VCaP (cell line): ENCODE data around the gene PABPC1L.
A peak's percentile ranks its signal among the peaks of the same experiment; 100 is the strongest.

ENCODE experiments used
- H3K27ac ChIP-seq: fragments of 450-650 bp; 2 replicates; pipeline ENCODE4 v1.5.1; 2017
- TF ChIP-seq, protein P1 (sequence below): fragments of 450-650 bp; conservative IDR thresholded peaks from 2 replicates; pipeline ENCODE4 v1.5.1; 2017; ENCODE audit warnings: mild to moderate bottlenecking, moderate library complexity

PABPC1L gene

GRCh38 chr20:44969300-44969894 lies 59.5 kb downstream of the PABPC1L start:
- H3K27ac ChIP-seq: no peak overlapping the region
- TF ChIP-seq, protein P1, sequence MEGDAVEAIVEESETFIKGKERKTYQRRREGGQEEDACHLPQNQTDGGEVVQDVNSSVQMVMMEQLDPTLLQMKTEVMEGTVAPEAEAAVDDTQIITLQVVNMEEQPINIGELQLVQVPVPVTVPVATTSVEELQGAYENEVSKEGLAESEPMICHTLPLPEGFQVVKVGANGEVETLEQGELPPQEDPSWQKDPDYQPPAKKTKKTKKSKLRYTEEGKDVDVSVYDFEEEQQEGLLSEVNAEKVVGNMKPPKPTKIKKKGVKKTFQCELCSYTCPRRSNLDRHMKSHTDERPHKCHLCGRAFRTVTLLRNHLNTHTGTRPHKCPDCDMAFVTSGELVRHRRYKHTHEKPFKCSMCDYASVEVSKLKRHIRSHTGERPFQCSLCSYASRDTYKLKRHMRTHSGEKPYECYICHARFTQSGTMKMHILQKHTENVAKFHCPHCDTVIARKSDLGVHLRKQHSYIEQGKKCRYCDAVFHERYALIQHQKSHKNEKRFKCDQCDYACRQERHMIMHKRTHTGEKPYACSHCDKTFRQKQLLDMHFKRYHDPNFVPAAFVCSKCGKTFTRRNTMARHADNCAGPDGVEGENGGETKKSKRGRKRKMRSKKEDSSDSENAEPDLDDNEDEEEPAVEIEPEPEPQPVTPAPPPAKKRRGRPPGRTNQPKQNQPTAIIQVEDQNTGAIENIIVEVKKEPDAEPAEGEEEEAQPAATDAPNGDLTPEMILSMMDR: no peak

- peak overlapping the region; percentile 8; the same call in 1 of the 2 replicates for H3K27ac ChIP-seq
- TF ChIP-seq, protein P1: no peak
These were observed 60.4 kb downstream of the PABPC1L start for GRCh38 chr20:44970243-44970757.

DNA sequence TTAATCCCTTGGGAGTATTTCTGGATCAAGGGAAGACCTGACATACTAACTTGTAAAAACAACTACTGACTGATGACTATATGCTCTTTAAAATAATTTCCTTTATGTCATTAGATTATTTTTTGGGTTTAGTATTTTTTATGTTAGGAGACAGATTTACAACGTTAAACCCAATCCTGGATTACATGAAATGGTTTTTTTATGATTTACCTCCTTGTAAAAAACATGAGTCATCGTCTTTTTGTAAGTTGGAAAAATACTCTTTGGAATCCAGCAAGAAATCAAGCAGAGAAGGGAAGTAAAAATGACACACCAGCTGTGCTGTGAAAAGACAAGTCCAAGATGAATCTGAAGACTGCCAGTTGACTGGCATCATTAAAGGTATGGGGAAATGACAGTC lies 63.2 kb downstream of the PABPC1L start:
- TF ChIP-seq, protein P1: no peak

DNA sequence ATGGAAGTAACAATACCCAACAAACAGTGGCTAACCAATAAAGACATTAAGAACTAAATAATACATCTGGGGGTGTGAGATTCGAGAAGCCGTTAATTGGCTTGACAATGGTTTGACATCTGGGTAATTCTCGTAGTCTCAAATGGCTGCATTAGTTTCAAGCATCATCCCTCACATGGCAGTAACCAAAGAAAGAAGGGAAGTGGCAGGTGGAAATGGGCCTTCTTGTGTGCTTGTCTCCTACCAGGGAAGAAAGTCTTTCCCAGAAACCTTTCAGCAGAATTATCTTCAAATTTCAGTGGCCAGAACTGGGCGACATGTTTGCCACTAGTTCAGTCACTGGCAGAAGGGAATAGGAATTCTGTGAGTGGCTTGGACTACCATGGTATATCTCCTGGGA lies 66.8 kb downstream of the PABPC1L start:
- peak overlapping the region; percentile 91; the same call in 1 of the 2 replicates for H3K27ac ChIP-seq
- TF ChIP-seq, protein P1: no peak

More for the DNA sequence above, 63.2 kb downstream of the PABPC1L start:
- H3K27ac ChIP-seq: no peak overlapping the region

DNA sequence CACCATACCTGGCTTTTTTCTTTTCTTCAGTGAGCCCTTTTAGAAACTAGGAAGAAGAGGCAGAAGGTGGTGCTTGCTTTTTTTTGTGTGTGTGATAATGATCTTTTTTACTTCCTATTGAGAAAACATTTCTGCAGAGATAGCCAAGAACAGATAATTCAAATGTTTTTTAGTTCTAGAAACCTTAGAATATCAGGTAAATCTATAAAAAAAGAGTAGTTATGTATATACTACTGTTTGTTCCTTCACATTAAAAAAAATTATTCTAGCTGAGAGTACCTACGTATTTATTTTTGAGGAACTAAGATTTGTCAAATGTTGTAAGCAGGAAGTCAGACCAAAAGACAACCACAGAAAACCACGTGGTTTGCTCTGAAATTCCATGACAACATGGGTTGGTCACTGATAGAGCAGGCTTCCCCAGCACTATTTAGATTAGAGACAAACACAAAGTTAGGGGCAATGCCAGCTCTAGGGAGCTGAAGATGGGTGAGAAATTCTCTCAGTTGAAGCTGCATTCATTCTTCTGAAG lies 69.3 kb downstream of the PABPC1L start:
- TF ChIP-seq, protein P1: no peak
- H3K27ac ChIP-seq: peak overlapping the region; percentile 91

- TF ChIP-seq, protein P1: no peak
- peak overlapping the region; percentile 91; the same call in 1 of the 2 replicates for H3K27ac ChIP-seq
These were observed 72.0 kb downstream of the PABPC1L start for GRCh38 chr20:44981736-44982406.

GRCh38 chr20:44983093-44983674 lies 73.3 kb downstream of the PABPC1L start:
- TF ChIP-seq, protein P1: no peak
- H3K27ac ChIP-seq: no peak overlapping the region
